Fibroblast of lung (primary cell): Measurements from ENCODE around the gene ZNF83.

Source experiments
- EZH2 ChIP-seq: IDR thresholded peaks from 2 replicates; pipeline ENCODE4 v1.5.1; 2012; ENCODE audit warnings: low read length, control low read depth, mild to moderate bottlenecking; ENCODE audit errors: missing control alignments
- TF ChIP-seq, protein P1 (sequence below), 2 donors: IDR thresholded peaks in 1 of 2; conservative IDR thresholded peaks in 1 of 2; 1 replicate in 1 of 2; 2 replicates in 1 of 2; pipeline ENCODE4 v1.5.1; 2011 to 2012; ENCODE audit warnings: low read length in 2 of 2, control low read depth in 1 of 2, inconsistent platforms in 1 of 2, low read depth in 1 of 2, mild to moderate bottlenecking in 1 of 2

DNA sequence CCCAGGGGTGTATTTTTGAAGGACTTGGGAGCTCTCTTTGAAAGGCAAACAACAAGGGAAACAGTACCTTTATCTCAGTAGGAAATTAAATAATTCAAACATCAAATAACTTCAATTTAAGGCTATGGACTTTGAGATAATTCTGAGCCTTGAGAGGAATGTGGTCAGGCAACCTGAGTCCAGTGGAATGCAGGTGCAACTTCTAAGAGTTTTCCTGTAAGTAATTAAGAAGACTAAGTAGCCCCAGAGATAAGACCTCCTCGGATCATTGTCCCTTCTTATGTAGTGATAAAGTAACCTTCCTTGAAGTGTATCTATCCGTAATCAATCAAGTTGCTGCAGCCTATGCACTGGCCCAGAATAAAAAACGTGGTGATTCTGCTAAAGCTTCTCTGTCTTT lies 38.9 kb downstream of the ZNF83 start:
- TF ChIP-seq, protein P1, sequence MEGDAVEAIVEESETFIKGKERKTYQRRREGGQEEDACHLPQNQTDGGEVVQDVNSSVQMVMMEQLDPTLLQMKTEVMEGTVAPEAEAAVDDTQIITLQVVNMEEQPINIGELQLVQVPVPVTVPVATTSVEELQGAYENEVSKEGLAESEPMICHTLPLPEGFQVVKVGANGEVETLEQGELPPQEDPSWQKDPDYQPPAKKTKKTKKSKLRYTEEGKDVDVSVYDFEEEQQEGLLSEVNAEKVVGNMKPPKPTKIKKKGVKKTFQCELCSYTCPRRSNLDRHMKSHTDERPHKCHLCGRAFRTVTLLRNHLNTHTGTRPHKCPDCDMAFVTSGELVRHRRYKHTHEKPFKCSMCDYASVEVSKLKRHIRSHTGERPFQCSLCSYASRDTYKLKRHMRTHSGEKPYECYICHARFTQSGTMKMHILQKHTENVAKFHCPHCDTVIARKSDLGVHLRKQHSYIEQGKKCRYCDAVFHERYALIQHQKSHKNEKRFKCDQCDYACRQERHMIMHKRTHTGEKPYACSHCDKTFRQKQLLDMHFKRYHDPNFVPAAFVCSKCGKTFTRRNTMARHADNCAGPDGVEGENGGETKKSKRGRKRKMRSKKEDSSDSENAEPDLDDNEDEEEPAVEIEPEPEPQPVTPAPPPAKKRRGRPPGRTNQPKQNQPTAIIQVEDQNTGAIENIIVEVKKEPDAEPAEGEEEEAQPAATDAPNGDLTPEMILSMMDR (conservative IDR thresholded peaks at IDR 0.05 in 1 of 2, IDR thresholded peaks at IDR 0.05 in 1 of 2; ENCODE audit: low read depth in 1 of 2, low read length in 2 of 2): no peak
- TF ChIP-seq EZH2: no peak
